ENCODE measurements around the gene ABCB8. TPM values are rescaled to one million over a fixed set of nuclear protein-coding genes. Genes with fewer than 3 reads are reported as not detected.
A peak's percentile ranks its signal among the peaks of the same experiment; 100 is the strongest.

Gene ABCB8
- total and polyA plus RNA-seq, 9 of the 15 experiments (the other 6 are each of a cell fraction or from before 2014, with no cell fraction given) = 7.6 to 106 (median 36.3) TPM

GRCh38 chr7:151009327-151010036 is 18.8 kb upstream of the ABCB8 start (continued):
- TF ChIP-seq RBBP5 (IDR thresholded peaks at IDR 0.05; ENCODE audit: borderline replicate concordance, insufficient read depth, low read length, poor library complexity, severe bottlenecking) (no peak), ETS2 (tag; IDR thresholded peaks at IDR 0.05; ENCODE audit: borderline replicate concordance, poor library complexity, severe bottlenecking) (no peak), COPS2 (conservative IDR thresholded peaks at IDR 0.05) (no peak), HMGXB4 (CRISPR knock-in tag; IDR thresholded peaks at IDR 0.05) (no peak), ZHX1 (conservative IDR thresholded peaks at IDR 0.05; ENCODE audit: low read length) (no peak), DLX4 (CRISPR knock-in tag; IDR thresholded peaks at IDR 0.05) (no peak), HDAC3 (IDR thresholded peaks at IDR 0.05; ENCODE audit: borderline replicate concordance, partially characterized antibody) (no peak), CLOCK (CRISPR knock-in tag; IDR thresholded peaks at IDR 0.05; ENCODE audit: borderline replicate concordance) (no peak), HIVEP1 (CRISPR knock-in tag; IDR thresholded peaks at IDR 0.05) (no peak), BHLHE40 (IDR thresholded peaks at IDR 0.05; ENCODE audit: low read length) (no peak), HNRNPL (IDR thresholded peaks at IDR 0.05; ENCODE audit: low read depth, low read length) (peak; percentile 95), GATA2 (CRISPR knock-in tag; IDR thresholded peaks at IDR 0.05) (no peak), RFX1 (IDR thresholded peaks at IDR 0.05) (no peak), OTX1 (CRISPR knock-in tag; IDR thresholded peaks at IDR 0.05) (no peak), CHD4 (IDR thresholded peaks at IDR 0.05; ENCODE audit: insufficient read depth, insufficient replicate concordance, low read depth, low read length, poor library complexity, severe bottlenecking) (no peak), CBX1 (IDR thresholded peaks at IDR 0.05; ENCODE audit: low read depth) (peak; percentile 52; the same call in 1 of the 2 replicates)

Data from K562 (cell line).